DMS153 treated with DMSO at 0.1 percent for 48 hours (cell line): ENCODE results near the gene LARP6.
"Not testable (repeated sequence)": the region's sequence is repeated elsewhere in the genome, so short reads cannot be mapped to it uniquely, and the experiment has no call there.

Source experiments
- DNase-seq: peaks from one replicate; lab custom pipeline; 2025; ENCODE audit not compliant: unreplicated experiment; lab: John Stamatoyannopoulos, UW

The LARP6 gene

GRCh38 chr15:70831094-70831911 is 22.7 kb downstream of the LARP6 start:
- no peak for DNase-seq

- no peak for DNase-seq
Observed at GRCh38 chr15:70830615-70831014, 23.3 kb downstream of the LARP6 start.

- no peak for DNase-seq
Observed at GRCh38 chr15:70829371-70830166, 24.4 kb downstream of the LARP6 start.

DNA sequence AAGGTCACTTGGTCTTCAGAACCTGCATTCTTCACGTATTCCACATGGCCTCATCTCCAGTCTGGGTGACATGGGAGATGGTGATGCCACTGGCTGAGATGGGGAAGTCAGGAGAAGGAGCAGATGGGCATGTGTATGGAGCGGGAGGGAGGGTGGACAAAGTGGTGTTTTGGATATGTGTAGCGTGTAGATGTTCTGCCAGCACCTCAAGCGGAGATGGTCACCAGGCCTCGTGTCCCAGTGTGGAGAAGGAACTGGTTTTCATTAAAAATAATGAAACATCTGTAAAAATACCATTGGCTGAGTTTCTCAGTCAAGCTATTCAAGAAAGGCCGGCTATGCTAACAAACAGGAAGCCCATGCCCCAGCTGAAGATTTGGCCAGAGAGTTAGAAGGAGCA is 26.2 kb downstream of the LARP6 start:
- DNase-seq, result no peak

- DNase-seq, result no peak
Observed at GRCh38 chr15:70826634-70827033, 27.3 kb downstream of the LARP6 start.

DNA sequence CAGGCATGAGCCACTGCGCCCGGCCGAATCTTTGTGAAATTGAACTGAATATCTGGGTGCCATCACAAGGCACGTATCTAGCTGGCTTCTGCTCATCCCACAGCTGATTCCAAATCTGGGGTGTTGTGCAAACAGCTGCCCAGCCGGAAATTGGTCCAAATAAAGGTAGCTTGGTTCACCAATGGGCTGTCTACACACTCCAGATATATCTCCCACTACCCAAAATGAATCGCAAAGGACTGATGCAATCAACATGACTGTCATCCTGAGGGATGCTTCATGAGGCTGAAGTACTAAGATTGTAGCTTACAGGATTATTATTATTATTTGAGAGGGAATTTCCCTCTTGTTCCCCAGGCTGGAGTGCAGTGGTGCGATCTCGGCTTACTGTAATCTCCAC is 28.1 kb downstream of the LARP6 start:
- DNase-seq, result no peak

DNA sequence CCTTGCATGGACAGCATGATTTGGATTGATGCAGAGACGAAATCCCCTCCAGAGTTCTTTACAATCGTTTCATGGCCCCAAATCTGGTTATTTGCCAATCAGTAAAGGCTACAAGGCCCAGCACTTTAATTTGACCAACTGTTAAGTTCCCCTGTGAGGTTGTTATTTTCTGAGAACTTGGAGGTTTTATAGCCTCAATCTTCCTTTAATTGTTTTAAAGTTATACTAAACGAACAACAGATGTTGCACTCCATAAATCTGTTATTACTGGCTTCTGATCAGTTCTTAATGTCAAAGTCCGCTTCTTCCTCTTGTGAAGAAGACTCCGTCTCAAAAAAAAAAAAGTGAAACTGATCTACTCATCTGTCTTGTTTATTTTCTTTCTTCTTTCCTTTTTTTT is 30.8 kb downstream of the LARP6 start:
- DNase-seq, result no peak

GRCh38 chr15:70820214-70820613 is 33.7 kb downstream of the LARP6 start:
- DNase-seq, result no peak

- DNase-seq, result no peak
Observed at GRCh38 chr15:70818580-70818979, 35.4 kb downstream of the LARP6 start.

GRCh38 chr15:70817266-70817665 is 36.7 kb downstream of the LARP6 start:
- DNase-seq, result no peak

GRCh38 chr15:70815604-70816003 is 38.4 kb downstream of the LARP6 start:
- DNase-seq, result peak; percentile 62

DNA sequence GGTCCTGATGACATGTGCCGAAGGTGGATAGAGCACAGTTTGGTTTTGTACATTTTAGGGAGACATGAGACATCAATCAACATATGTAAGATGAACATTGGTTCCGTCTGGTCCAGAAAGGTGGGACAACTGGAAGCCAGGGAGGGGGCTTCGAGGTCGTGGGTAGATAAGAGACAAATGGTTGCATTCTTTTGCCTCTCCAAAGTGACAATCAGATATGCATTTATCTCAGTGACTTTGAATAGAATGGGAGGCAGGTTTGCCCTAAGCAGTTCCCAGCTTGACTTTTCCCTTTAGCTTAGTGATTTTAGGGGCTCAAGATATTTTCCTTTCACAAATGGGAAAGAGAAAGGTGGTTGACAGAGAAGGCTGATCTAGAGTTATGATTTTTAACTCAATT is 38.9 kb downstream of the LARP6 start:
- DNase-seq, result not testable (repeated sequence)

DNA sequence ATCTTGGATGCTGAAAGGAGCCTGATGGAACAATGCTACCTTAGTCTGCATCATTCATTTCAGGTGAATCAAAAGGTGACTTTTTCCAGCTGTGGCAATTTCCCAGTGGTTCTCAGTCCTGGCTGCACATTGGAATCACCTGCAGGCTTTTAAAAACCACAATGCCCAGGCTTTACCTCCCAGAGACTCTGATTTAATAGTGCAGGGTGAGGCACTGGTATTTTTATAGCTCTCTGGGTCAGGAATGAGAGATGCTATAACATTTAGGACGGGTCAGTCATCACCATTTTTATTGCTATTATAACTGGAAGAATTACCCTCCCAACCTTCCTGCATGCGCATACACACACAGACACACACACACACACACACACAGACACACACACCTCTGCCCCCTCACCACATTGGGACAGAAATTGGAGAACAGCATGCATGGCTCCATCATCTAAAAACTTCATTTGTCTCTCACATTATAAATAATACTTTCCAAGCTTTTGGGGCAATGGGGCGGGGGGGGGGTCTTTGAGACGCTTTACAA is 41.1 kb downstream of the LARP6 start:
- DNase-seq, result no peak

DNA sequence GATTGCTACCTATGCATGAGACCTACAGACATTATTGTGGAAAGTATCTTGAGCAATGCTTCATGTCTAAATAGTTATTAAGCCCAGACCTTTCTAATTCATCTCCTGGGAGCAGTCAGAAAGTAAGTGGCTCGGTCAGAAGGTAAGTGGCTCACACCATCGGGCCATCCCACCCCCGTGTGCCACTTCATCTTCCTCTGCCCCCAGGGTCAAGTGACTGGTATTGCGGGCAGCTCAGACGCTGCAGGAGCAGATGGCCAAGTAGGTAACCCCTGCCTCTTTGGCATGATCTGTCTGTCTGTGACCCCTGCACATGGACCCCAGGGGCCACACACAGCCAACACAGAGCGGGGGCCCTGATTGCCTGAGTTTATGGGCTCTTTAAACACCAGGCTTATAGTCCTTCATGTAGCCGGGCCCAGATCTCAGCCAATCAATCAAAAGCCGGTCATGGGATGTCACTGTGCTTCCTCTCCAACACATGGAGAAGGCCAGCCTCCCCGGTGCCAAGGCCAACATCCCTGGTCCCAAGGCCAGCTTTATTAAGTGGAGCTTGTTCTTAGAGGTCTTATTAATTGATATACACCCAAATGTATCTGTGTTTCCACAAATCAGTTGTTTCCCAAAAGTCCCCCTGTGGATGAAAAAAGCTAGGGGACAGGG is 42.9 kb downstream of the LARP6 start:
- no peak for DNase-seq

GRCh38 chr15:70806992-70807712 is 46.8 kb downstream of the LARP6 start:
- no peak for DNase-seq

DNA sequence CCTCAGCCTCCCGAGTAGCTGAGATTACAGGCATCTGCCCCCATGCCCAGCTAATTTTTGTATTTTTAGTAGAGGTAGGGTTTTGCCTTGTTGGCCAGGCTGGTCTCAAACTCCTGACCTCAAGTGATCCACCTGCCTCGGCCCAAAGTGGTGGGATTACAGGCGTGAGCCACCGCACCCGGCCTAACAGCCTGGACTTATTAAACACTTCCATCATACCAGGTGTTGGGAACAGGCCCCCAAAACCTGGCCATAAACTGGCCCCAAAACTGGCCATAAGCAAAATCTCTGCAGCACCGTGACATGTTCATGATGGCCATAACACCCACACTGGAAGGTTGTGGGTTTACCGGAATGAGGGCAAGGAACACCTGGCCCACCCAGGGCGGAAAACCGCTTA is 49.6 kb downstream of the LARP6 start:
- DNase-seq, result not testable (repeated sequence)

DNA sequence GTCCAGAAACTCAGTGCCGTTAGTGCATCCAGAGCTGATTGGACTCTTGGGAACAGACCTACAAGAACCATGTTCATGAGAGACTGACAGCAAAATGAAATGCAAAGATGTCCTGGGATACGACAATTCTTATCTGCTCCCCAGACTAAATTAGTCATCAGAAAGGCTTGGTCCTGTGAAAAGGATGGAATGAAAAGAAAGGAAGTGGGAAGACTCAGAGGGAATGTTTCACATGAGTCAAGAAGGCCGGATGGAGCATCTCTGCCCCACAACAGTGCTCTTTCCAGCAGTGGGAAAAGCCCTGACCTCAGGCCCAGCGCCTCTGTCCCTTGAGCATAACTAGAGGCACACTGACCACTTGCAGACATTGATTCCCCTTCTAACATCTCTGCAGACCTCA is 51.3 kb downstream of the LARP6 start:
- no peak for DNase-seq

DNA sequence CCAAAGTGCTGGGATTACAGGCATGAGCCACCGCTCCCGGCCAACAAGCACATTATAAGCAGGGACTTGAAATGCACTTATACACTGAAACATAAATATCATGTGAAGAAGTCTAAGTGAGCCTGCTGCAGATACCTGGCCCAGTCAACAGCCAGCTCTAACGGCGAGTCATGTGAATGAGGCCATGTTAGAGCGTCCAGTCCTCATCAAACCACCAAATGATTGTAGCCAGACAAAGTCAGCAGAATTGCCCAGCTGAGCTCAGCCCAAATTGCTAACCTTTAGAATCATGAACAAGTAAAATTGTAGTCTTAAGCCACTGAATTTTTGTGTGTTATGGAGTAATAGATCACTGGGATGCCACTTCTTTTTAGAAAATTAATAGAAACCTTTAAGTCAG is 52.8 kb downstream of the LARP6 start:
- no peak for DNase-seq

DNA sequence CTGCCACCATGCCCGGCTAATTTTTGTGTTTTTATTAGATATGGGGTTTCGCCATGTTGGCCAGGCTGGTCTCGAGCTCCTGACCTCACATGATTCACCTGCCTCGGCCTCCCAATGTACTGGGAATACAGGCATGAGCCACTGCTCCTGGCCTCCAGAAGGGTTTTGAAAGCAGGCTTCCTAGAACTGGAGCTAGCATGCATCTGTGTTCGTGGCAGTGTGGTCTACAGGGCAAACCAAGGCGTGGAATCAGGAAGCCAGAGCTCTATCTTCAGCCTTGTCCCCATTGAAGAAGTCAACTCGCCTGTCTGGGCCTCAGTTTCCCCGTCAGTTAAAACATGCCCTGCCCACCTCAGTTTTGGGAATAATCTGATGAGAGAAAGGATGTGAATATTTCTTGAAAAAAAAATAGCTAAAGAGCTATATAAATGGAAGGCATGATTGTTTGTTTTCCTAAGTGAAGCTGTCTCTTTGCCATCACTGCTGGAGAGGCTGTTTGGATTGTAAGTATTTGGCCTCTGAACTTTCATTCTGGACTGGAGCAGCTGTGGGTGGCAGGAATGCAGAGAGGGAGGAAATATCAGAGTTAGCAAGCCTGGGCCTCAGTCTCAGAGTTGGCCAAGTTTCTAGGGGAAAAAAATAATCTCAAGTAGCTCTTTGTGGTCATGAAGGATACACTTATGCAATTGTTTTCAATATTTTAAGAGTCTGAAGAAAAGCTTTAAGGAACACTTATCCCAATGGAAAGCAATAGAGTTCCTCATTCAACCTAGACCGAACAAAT is 54.1 kb downstream of the LARP6 start:
- DNase-seq, result no peak

- no peak for DNase-seq
Observed at GRCh38 chr15:70797464-70797863, 56.5 kb downstream of the LARP6 start.
